NCI-H748 (cell line): ENCODE results near the gene RAPGEF5.

Experiments
- DNase-seq: peaks from one replicate; lab custom pipeline; 2025; ENCODE audit not compliant: unreplicated experiment; lab: John Stamatoyannopoulos, UW

RAPGEF5 gene

DNA sequence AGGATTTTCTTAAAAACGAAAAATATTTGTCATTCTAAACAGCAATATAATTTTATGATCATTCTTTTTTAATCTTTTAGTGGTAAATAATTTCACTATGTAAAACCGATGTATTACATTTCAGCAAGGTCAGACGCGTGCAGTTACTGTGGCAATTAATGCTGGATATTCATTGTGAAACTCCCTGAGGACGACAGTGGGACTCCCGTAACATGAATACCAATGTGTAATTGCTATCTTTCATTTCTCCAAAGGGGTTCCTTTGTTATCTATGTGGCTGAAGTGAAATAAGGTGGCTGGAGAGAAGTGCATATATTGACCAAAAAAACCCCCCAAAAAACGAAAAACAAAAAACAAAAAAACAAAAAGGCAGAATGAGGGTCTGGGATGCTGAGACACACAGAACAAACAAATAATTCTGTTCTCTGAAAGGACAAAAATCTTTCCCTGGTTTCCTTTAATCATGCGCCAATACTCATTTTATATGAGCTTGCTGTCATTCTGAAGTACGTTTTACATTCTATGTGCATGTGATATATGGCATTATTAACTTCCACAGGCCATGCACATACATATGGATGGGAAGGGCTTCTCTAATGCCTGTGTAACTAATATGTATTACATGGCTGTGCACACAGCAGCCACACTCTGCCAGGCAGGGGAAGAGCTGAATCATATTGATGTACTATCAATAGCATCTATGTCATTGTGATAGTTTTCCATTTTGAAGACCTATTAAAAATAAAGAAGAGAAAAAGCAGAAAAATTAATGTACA lies 161.4 kb downstream of the RAPGEF5 start:
- DNase-seq: no peak

- no peak for DNase-seq
Observed at GRCh38 chr7:22194658-22195273, 162.2 kb downstream of the RAPGEF5 start.

DNA sequence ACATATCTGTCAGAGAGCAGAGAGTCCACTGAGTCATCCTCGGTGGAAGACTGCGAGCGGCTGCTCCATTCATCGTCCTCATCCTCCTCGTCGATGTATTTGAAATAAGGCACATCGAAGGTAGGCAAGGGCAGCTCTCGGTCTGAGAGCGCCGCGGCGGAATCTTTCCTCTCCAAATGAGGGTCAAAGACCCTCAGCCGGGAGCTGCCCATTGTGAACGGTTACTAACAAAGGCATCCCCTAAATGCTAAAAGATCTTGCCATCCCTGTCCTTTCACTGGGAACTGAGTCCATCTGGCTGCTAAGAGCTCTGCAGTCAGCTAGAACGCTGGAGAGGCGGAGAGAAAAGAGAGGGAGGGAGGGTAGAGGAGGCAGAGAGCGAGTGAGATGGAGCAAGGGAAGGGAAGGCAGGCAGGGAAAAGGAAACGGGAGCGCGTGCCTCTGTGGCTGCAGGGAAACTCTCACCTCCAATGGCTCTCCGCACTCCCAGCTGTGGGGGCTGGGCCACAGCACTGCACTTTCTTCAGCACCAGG lies 163.4 kb downstream of the RAPGEF5 start:
- DNase-seq: no peak

DNA sequence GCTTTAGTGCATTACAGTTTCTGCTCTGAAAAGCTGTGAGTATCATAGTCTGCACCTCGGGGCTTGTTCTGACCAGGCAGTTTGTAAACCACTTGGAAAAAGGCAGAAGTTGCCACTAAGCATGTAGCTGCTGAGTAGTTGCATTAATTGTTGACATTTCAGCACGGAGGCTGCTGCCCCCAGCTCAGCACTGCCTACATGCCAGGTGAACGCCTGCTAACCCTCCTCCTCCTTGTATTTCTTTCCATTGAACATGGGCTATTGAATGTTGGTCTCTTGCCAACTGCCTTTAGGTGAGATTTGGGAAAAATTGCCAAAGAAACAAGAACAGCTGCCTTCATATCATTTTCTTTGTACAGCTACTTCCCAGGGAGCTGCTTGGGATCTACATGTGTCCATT lies 164.2 kb downstream of the RAPGEF5 start:
- DNase-seq: peak; percentile 24

DNA sequence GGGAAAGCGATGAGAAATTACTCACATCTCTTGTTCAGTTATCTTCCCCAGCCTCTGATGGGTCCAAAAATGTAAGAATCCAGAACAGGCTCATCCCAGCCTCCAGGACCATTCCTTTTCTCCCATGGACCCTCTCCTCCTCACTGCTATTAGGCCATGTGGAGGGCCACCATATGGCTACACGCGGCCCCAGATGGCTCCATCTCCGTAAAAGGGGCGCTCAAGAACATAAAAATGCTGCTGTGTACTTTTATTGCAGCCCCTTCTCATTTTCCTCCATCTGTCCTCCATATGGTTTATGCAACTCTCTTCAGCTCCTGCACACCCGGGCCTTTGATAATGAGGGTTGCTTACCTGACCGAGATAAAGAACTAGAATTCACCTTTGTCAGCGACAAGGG lies 166.2 kb downstream of the RAPGEF5 start:
- DNase-seq: no peak

GRCh38 chr7:22189741-22190140 lies 167.2 kb downstream of the RAPGEF5 start:
- DNase-seq: no peak

- DNase-seq: no peak
Observed at GRCh38 chr7:22189230-22189629, 167.7 kb downstream of the RAPGEF5 start.

DNA sequence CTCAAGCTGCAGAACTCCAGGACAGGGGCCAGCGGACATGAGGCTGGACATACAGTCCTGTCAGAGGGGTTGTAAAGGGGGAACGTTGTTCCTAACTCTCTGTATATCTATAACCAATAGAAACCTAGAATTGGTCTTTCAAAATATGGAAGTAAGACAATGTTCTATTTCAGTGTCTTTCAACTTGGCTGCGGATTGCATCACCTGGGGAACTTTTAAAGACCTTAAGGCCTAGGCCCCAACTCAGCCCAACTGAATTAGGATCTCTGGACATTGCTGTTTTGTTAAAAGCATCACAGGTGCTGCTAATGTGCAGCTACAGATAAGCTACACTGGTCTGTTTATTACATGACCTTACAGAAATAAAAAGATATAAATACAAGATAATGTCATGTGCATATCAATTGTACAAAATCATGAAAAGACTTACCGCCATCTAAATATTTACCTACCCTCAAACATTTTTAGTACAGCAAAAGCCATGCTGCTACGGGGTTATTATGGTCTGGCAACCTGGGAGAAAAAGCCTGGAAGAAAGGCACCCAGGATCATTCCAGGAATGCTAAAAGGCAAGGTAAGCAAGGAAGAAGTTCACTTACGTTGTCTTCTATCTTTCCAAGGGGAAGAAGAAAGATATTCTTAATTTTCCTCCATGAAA lies 169.1 kb downstream of the RAPGEF5 start:
- DNase-seq: no peak

DNA sequence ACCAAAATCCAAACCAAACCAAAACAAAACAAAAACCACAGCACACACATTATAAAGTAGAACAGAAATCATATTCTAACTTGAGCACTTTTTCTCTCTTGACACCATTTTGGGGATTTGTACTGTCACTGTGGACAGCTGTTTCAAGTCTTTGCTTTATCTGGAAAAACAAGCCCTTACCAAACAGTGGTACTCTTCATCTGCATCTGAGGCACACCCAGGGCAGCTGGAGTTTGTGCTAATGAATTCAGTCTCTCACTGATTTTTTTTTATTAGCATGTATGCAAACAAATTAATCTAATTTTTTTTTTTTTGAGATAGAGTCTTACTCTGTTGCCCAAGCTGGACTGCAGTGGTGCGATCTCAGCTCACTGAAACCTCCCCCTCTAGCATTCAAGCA lies 171.4 kb downstream of the RAPGEF5 start:
- DNase-seq: peak; percentile 79

- peak; percentile 84 for DNase-seq
Observed at GRCh38 chr7:22184549-22185199, 172.3 kb downstream of the RAPGEF5 start.

GRCh38 chr7:22183522-22184280 lies 173.3 kb downstream of the RAPGEF5 start:
- DNase-seq: no peak

DNA sequence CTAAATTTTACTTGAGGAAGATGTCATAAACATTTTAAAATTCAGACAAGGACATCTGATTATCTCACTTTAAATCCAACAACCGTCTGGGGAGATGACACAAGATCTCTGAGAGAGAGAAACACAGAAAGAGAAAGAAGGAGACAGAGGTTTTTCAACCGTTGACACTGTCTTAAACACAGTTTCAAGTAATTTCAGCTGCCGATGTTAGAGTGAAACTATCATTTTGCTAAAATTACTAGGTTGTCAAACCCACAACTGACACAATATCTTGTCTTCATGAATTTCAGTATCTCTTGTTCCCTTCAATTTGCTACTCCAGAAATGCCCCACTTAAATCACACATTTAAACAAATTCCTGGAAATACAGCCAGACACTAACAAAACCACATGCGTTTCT lies 174.8 kb downstream of the RAPGEF5 start:
- DNase-seq: no peak

- peak; percentile 92 for DNase-seq
Observed at GRCh38 chr7:22181663-22182062, 175.3 kb downstream of the RAPGEF5 start.

- DNase-seq: no peak
Observed at GRCh38 chr7:22179442-22179879, 177.5 kb downstream of the RAPGEF5 start.

GRCh38 chr7:22178735-22179134 lies 178.2 kb downstream of the RAPGEF5 start:
- no peak for DNase-seq

DNA sequence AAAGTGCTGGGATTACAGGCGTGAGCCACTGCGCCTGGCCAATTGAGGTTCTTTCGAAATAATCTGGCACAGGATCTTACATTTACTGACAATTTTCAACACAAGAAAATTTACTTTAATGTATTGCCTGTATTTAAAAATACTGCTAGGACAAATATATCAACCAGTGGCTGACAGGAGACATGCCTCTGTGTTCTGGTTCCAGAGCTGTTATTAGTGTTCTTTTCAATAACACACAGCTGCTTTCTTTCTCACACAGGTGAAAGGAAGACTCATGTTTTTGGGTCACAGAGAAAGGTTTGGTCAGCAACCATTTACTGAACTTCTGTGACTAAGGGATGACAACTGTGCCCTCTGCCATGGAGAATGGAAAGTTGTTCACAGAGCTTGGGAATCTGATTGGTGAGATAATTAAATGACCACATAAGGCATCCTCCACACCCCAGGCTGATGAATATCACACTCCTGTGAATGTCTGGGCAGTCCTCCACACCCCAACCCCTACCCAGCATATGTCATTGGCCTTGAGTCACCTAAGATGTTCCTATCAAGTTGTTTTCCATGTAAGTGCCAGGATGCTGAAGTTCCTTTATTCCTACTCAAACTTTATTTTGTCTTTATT lies 180.1 kb downstream of the RAPGEF5 start:
- DNase-seq: no peak

GRCh38 chr7:22174574-22174953 lies 182.4 kb downstream of the RAPGEF5 start:
- no peak for DNase-seq

DNA sequence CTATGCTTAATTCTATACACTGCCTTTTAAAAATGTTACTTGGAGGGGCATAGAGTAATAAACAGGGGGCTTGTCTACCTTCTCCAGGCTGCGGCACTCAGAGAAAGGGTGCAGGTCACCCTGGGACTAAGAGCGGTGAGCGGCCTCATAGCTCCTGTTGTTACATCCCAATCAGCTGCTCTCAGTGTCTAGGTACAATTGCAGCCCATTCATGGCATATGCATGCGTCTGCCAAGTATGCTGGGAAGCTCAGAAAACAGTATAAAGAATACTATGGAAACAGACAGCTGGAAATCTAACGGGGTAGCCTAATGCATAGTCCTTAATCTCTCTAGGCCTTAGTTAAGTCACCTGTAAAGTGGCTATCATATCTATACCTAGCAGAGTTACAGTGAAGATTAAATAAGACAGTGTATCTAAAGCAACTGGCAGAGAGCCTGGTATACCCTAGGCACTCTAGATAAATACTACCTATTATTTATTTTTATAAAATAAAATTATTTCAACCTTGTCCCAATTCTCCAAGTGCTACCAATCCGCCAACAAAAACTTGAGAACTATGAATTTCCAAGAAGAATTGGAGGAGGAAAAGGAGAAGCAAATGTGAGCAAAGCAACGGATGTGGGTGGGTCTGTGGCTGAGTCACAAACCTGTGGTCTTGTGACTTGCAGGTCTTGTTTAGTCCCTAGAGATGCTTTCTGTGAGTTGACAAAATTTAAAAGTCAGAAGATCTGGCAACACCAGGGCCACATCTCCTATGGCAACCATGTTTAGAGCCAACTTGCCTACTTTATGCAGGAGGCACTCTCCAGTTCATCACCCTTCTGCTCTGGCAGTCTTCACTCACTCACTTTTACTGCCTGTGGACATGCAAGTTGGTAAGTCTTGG lies 183.0 kb downstream of the RAPGEF5 start:
- DNase-seq: no peak

- DNase-seq: no peak
Observed at GRCh38 chr7:22168129-22168634, 188.8 kb downstream of the RAPGEF5 start.
